Endodermal cell (in vitro differentiated cells): ENCODE measurements around the gene ONECUT3. TPM values are rescaled to one million over a fixed set of nuclear protein-coding genes. Genes with fewer than 3 reads are reported as not detected.

Experiments
- DNase-seq: peaks from one replicate; pipeline ENCODE4 v3.0.0-alpha.2; 2017
- H3K27ac ChIP-seq: 2 replicates; pipeline ENCODE4 v1.5.1; 2013; ENCODE audit warnings: mild to moderate bottlenecking, low read depth, low read length, moderate library complexity
- H3K27me3 ChIP-seq: 2 replicates; pipeline ENCODE4 v1.6.1; 2013; ENCODE audit warnings: mild to moderate bottlenecking, low read length, moderate library complexity; ENCODE audit not compliant: insufficient read depth, control insufficient read depth, poor library complexity, severe bottlenecking
- H3K36me3 ChIP-seq: 2 replicates; pipeline ENCODE4 v1.7.0; 2013; ENCODE audit warnings: mild to moderate bottlenecking, low read length, moderate library complexity; ENCODE audit not compliant: control insufficient read depth, insufficient read depth
- H3K4me1 ChIP-seq: one replicate; pipeline ENCODE4 v1.7.0; 2013; ENCODE audit warnings: low read length; ENCODE audit not compliant: control insufficient read depth, insufficient read depth
- H3K4me3 ChIP-seq: 2 replicates; pipeline ENCODE4 v1.5.1; 2013; ENCODE audit warnings: mild to moderate bottlenecking, low read length, moderate library complexity
- H3K9ac ChIP-seq: 2 replicates; pipeline ENCODE4 v1.6.1; 2013; ENCODE audit warnings: mild to moderate bottlenecking, low read length, moderate library complexity; ENCODE audit not compliant: poor library complexity, severe bottlenecking; ENCODE audit errors: extremely low read depth
- H3K9me3 ChIP-seq: 2 replicates; pipeline ENCODE4 v1.6.1; 2013; ENCODE audit warnings: mild to moderate bottlenecking, low read length, moderate library complexity; ENCODE audit not compliant: control insufficient read depth
- H3K27ac Mint-ChIP-seq: 2 replicates; pipeline ENCODE4 v1.8.0; 2020; ENCODE audit warnings: mixed read lengths
- H3K27me3 Mint-ChIP-seq: 2 replicates; pipeline ENCODE4 v1.8.0; 2021; ENCODE audit warnings: mild to moderate bottlenecking, mixed read lengths; ENCODE audit not compliant: insufficient read depth
- H3K36me3 Mint-ChIP-seq: 2 replicates; pipeline ENCODE4 v1.8.0; 2020; ENCODE audit warnings: low read depth, mixed read lengths
- H3K4me1 Mint-ChIP-seq: 2 replicates; pipeline ENCODE4 v1.8.0; 2020; ENCODE audit warnings: mixed read lengths
- H3K4me3 Mint-ChIP-seq: 2 replicates; pipeline ENCODE4 v1.8.0; 2020; ENCODE audit warnings: mild to moderate bottlenecking, moderate library complexity, mixed read lengths
- H3K9me3 Mint-ChIP-seq: 2 replicates; pipeline ENCODE4 v1.8.0; 2020; ENCODE audit warnings: mild to moderate bottlenecking, mixed read lengths
- CTCF ChIP-seq: fragments of 200-600 bp; sonication (generic); conservative IDR thresholded peaks from 2 replicates; pipeline ENCODE4 v1.5.0; 2021; ENCODE audit warnings: antibody characterized with exemption, mild to moderate bottlenecking
- WGBS, 2 experiments: methylation state at CpG; one replicate each; pipeline versions ENCODE4 v1.1.5 to v1.1.7; 2013; ENCODE audit warnings: missing lambda C conversion rate in 2 of 2, mixed read lengths in 1 of 2; ENCODE audit not compliant: insufficient coverage in 1 of 2, insufficient read length in 1 of 2; 5-methylcytosine and 5-hydroxymethylcytosine counted together
- total RNA-seq, 2 donors: library from RNA; stranded (reverse); fragmentation: NEBNext Ultra II Directional in 1 of 2; extraction: Animal tissue kit (Norgen Biotek cat#: 25700) in 1 of 2; gene quantifications; 2 replicates in 1 of 2; 3 replicates in 1 of 2; pipeline ENCODE4 v1.2.1, GENCODE V29; 2021

ONECUT3 gene
- total RNA-seq, 2 donors from 2014 or later = 0.04 TPM; not detected in 1

GRCh38 chr19:1818549-1819195 lies 65.4 kb downstream of the ONECUT3 start:
- Histone ChIP-seq H3K4me1 (no peaks in the 10 kb centered on the region), H3K4me3 (no peak overlapping the region), H3K9me3 (no peaks in the 10 kb centered on the region), H3K36me3 (peaks cover 22% of the 10 kb centered on the region), H3K27ac (no peak overlapping the region), H3K27me3 (no peaks in the 10 kb centered on the region), H3K9ac (no peak overlapping the region)
- 95 to 98% methylated on average over 18 to 31 of the region's 33 CpGs for WGBS, 2 experiments
- Mint-ChIP-seq H3K9me3 (no peaks in the 10 kb centered on the region), H3K27me3 (no peaks in the 10 kb centered on the region), H3K4me3 (no peak overlapping the region), H3K36me3 (peaks cover 25% of the 10 kb centered on the region), H3K4me1 (no peaks in the 10 kb centered on the region), H3K27ac (no peak overlapping the region)
- TF ChIP-seq CTCF = no peak
- no peak for DNase-seq

GRCh38 chr19:1819341-1820255 lies 66.3 kb downstream of the ONECUT3 start:
- H3K27ac Mint-ChIP-seq = no peak overlapping the region
- no peaks in the 10 kb centered on the region for H3K9me3 ChIP-seq
- H3K27me3 ChIP-seq = no peaks in the 10 kb centered on the region
- H3K27ac ChIP-seq = peak overlapping the region; percentile 49
- peaks cover 29% of the 10 kb centered on the region for H3K36me3 ChIP-seq
- no peaks in the 10 kb centered on the region for H3K4me1 Mint-ChIP-seq
- H3K4me3 Mint-ChIP-seq = no peak overlapping the region
- peaks cover 6% of the 10 kb centered on the region for H3K4me1 ChIP-seq
- TF ChIP-seq CTCF = no peak
- no peaks in the 10 kb centered on the region for H3K9me3 Mint-ChIP-seq
- H3K9ac ChIP-seq = no peak overlapping the region
- peaks cover 30% of the 10 kb centered on the region for H3K36me3 Mint-ChIP-seq
- no peak overlapping the region for H3K4me3 ChIP-seq
- no peaks in the 10 kb centered on the region for H3K27me3 Mint-ChIP-seq
- WGBS, 2 experiments = 91% methylated on average over 24 to 43 of the region's 43 CpGs
- DNase-seq = no peak

GRCh38 chr19:1822210-1822609 lies 68.9 kb downstream of the ONECUT3 start:
- Histone ChIP-seq H3K27ac (no peak overlapping the region), H3K9ac (no peak overlapping the region), H3K4me3 (no peak overlapping the region), H3K36me3 (peaks cover 35% of the 10 kb centered on the region), H3K4me1 (peaks cover 6% of the 10 kb centered on the region), H3K9me3 (no peaks in the 10 kb centered on the region), H3K27me3 (no peaks in the 10 kb centered on the region)
- H3K4me3 Mint-ChIP-seq = no peak overlapping the region
- 97% methylated on average over 15 to 19 of the region's 19 CpGs for WGBS, 2 experiments
- no peak for TF ChIP-seq CTCF
- no peak overlapping the region for H3K27ac Mint-ChIP-seq
- H3K9me3 Mint-ChIP-seq = no peaks in the 10 kb centered on the region
- peaks cover 1% of the 10 kb centered on the region for H3K4me1 Mint-ChIP-seq
- no peak for DNase-seq
- peaks cover 29% of the 10 kb centered on the region for H3K36me3 Mint-ChIP-seq
- no peaks in the 10 kb centered on the region for H3K27me3 Mint-ChIP-seq
